Activated naive CD8-positive, alpha-beta T cell treated with anti-CD3 and anti-CD28 coated beads, Interleukin-2, amount 50 U/mL, for 24 hours (primary cell): ENCODE measurements around the gene CALR3.

Experiments used
- ATAC-seq: fragments of 150-1000 bp; cut with Tn5 transposase; one replicate; pipeline ENCODE4 v1.10.0; 2021
- DNase-seq: peaks from one replicate; pipeline ENCODE4 v3.0.0; 2021
- H3K27ac Mint-ChIP-seq: one replicate; pipeline ENCODE4 v1.8.0; 2021; ENCODE audit warnings: mild to moderate bottlenecking, mixed read lengths
- H3K27me3 Mint-ChIP-seq: one replicate; pipeline ENCODE4 v1.8.0; 2021; ENCODE audit warnings: mixed read lengths
- H3K36me3 Mint-ChIP-seq: one replicate; pipeline ENCODE4 v1.8.0; 2021; ENCODE audit warnings: low read depth, mixed read lengths
- H3K4me1 Mint-ChIP-seq: one replicate; pipeline ENCODE4 v1.8.0; 2021; ENCODE audit warnings: mixed read lengths
- H3K4me3 Mint-ChIP-seq: one replicate; pipeline ENCODE4 v1.8.0; 2021; ENCODE audit warnings: mild to moderate bottlenecking, moderate library complexity, mixed read lengths
- H3K9me3 Mint-ChIP-seq: one replicate; pipeline ENCODE4 v1.8.0; 2021; ENCODE audit warnings: mixed read lengths

Gene CALR3

DNA sequence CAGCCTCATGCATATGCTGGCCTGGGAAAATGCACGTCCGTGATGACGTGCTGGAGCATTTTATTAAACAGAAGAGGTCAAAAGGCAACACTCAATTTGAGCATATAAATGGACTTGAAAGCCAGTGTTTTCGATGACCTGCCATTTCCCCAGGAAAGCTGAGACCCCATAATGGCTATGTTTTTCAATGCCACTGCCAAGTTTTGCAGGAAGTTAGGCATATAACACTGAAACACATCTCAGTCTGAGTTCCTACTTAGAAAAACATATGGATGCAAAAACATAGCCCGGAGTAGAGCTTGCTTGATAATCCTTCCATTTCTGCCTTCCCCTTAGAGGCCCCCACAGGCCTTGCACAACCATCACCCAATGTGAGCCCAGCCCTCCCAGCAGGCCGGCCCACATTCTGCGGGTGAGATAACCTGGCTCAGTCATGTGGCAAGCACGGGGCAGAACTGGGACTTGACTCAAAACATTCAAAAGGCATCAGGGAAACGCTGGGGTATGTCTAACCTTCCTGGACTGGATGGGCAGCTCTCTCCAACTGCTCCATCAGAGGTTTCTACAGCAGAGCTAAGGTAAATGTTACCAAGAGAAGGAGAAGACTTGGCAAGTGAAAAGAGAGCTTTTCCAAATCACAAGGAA lies 49.1 kb downstream of the CALR3 start:
- no peak overlapping the region for H3K4me3 Mint-ChIP-seq
- ATAC-seq (peak; percentile 65), DNase-seq (peak; percentile 64)
- H3K9me3 Mint-ChIP-seq, result peaks cover 11% of the 10 kb centered on the region
- no peaks in the 10 kb centered on the region for H3K27me3 Mint-ChIP-seq
- peak overlapping the region; percentile 71 for H3K27ac Mint-ChIP-seq
- peaks cover 79% of the 10 kb centered on the region for H3K4me1 Mint-ChIP-seq
- peaks cover 9% of the 10 kb centered on the region for H3K36me3 Mint-ChIP-seq

- Mint-ChIP-seq H3K27ac (peak overlapping the region; percentile 77), H3K9me3 (peaks cover 11% of the 10 kb centered on the region), H3K36me3 (peaks cover 12% of the 10 kb centered on the region), H3K4me1 (peaks cover 81% of the 10 kb centered on the region), H3K27me3 (no peaks in the 10 kb centered on the region), H3K4me3 (no peak overlapping the region)
- ATAC-seq, result no peak
- no peak for DNase-seq
These were observed 49.8 kb downstream of the CALR3 start for GRCh38 chr19:16446108-16446723.

DNA sequence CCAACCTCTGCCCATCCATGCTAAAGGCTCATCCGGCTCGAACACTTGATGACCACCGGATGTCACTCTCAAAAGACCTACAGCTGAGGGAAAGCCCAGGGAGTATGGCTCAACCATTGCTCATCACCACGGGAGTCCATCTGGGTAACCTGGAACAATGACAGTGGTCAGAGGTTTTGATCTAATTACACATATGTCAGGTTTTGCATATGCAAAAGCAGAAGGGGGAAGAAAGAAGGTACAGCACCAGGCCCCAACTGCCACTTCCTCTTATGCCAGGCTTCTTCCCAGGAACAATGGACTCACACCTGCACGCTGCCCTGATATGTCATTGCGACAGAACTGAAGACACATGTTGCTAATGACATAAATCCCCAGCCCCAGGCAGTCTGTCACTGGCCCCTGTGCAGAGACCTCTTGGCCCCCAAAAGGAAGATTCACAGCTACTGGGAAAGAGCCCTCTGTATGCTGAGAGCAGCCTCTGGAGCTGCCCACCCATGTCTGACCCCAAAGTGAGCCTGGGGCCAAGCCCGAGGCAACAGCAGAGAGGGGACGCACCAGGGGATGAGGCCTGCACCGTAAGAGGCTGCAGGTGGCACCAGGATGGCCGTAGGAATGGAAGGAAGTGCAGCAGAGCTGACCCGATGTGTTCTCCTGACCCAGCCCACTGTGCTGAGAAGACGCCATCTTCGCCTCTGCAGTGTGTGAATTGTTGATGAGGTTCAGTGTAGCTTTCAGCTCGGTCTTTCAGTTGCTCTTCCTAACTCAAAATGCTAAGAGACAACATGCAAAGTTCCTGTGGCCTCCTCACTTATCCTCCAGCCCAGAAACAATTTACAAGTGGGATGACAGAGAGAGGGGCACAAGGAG lies 50.5 kb downstream of the CALR3 start:
- peaks cover 77% of the 10 kb centered on the region for H3K4me1 Mint-ChIP-seq
- H3K9me3 Mint-ChIP-seq, result peaks cover 11% of the 10 kb centered on the region
- no peaks in the 10 kb centered on the region for H3K27me3 Mint-ChIP-seq
- H3K4me3 Mint-ChIP-seq, result no peak overlapping the region
- DNase-seq (peak; percentile 31), ATAC-seq (peak; percentile 52)
- peaks cover 14% of the 10 kb centered on the region for H3K36me3 Mint-ChIP-seq
- H3K27ac Mint-ChIP-seq, result peak overlapping the region; percentile 77

GRCh38 chr19:16444269-16444600 lies 51.7 kb downstream of the CALR3 start:
- Mint-ChIP-seq H3K4me3 (no peak overlapping the region), H3K27ac (peak overlapping the region; percentile 77), H3K36me3 (peaks cover 9% of the 10 kb centered on the region), H3K9me3 (peaks cover 4% of the 10 kb centered on the region), H3K27me3 (no peaks in the 10 kb centered on the region), H3K4me1 (peaks cover 66% of the 10 kb centered on the region)
- DNase-seq (no peak), ATAC-seq (no peak)

DNA sequence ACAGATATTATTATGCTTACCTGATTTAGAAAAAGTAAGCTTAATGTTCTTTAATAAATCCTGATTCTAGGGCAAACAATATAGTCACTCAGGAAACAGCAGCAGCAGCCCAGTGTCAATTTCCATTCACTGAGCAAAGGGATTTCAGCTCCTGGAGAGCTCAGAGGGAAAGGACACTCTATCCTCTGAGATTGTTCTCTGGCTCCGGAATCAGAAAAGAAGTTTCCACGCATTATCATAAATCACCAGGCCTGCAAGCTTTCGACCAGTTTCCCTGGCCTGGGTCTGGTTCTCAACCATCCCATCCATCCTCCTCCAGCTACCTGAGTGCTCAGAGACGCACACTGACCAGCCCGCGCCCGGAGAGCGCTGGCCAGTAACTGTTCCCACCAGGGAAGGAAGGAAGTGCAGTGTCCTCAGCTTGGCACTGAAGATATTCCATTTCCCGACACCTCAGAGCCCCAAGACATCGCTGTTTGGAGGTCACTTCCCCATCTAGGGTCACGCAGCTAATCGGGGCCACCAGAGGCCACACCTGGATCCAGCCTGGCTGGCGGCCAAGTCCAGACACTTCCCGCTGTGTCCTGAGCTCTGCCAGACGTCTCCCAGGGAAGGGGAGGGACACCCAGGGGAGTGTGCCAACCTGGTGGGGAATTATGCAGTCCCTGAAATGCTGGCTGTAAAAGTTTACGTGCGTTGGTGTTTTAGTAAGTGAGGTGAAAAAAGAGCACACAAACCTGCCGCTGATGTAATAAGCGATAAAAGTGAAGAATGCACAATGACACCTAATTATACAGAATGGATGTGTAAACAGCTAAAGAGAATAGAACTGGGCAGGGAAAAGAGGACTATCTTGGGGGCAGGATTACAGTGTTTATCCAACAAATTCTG lies 53.3 kb downstream of the CALR3 start:
- no peak for ATAC-seq
- Mint-ChIP-seq H3K36me3 (peaks cover 11% of the 10 kb centered on the region), H3K4me1 (peaks cover 52% of the 10 kb centered on the region), H3K9me3 (no peaks in the 10 kb centered on the region), H3K27me3 (no peaks in the 10 kb centered on the region), H3K27ac (peak overlapping the region; percentile 39), H3K4me3 (no peak overlapping the region)
- no peak for DNase-seq

GRCh38 chr19:16441661-16442162 lies 54.3 kb downstream of the CALR3 start:
- no peak for ATAC-seq
- H3K4me1 Mint-ChIP-seq, result peaks cover 44% of the 10 kb centered on the region

DNA sequence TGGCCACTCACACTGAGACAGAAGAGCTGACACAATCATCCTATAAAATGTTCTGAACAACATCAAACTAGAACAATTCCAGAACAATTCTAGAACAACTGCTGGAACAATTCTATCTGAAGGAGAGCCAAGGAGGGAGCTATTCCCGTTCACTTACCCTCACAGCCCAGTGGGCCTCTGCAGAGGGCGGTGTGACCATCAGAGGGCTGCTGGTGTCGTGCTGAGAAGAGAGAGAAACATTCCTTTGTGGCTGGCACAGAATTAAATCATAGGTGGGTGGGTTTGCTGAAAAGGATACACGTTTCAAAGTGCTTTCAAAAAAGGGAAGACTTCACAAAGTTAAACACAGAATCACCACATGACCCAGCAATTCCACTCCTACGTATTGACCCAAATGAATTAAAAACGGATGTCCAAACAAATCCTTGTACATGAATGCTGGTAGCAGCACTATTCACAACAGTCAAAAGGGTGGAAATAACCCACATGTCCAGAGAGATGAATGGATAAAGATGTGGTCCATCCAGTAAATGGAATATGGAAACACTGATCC lies 59.1 kb downstream of the CALR3 start:
- Mint-ChIP-seq H3K9me3 (no peaks in the 10 kb centered on the region), H3K4me1 (peaks cover 14% of the 10 kb centered on the region), H3K4me3 (no peak overlapping the region), H3K27me3 (no peaks in the 10 kb centered on the region), H3K27ac (no peak overlapping the region), H3K36me3 (peaks cover 30% of the 10 kb centered on the region)
- ATAC-seq (no peak), DNase-seq (no peak)

More at GRCh38 chr19:16441661-16442162, 54.3 kb downstream of the CALR3 start:
- no peaks in the 10 kb centered on the region for H3K27me3 Mint-ChIP-seq
- H3K9me3 Mint-ChIP-seq, result no peaks in the 10 kb centered on the region
- DNase-seq, result peak; percentile 52
- H3K4me3 Mint-ChIP-seq, result no peak overlapping the region
- H3K36me3 Mint-ChIP-seq, result peaks cover 19% of the 10 kb centered on the region
- H3K27ac Mint-ChIP-seq, result no peak overlapping the region

- Mint-ChIP-seq H3K27ac (no peak overlapping the region), H3K36me3 (peaks cover 27% of the 10 kb centered on the region), H3K9me3 (no peaks in the 10 kb centered on the region), H3K27me3 (no peaks in the 10 kb centered on the region), H3K4me1 (peaks cover 12% of the 10 kb centered on the region), H3K4me3 (no peak overlapping the region)
- DNase-seq (no peak), ATAC-seq (no peak)
These were observed 59.8 kb downstream of the CALR3 start for GRCh38 chr19:16435999-16436650.

DNA sequence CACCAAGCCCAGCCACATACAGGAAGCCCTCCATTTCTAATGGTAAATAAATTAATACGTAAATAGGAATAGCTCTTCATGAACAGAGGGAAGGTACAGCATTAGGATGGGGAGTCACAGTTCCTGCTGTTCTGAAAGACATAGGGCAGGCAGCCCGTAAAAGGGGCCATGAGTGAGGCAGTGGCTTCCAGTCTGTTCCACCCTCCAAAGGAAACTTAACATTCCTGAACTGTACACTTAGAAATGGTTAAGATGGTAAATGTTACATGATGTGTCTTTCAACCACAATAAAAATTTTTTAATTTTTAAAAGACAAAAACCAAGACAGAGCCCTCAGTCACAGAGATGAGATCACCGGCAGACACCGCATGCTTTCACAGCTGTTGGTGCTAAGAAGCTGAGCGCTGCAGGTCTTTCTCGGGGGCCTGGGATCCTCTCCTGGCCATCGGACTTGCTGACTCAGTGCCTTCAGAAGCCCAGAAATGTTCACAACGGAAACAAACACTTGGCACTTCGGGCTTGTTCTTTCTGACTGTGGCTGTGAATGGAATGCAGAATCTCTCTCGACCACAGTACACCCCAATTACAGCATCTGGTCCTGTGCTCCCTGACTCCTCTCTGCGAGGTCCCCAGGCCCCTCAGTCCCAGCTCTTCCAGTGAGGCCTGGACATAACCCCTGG lies 60.6 kb downstream of the CALR3 start:
- H3K36me3 Mint-ChIP-seq, result peaks cover 29% of the 10 kb centered on the region
- H3K4me3 Mint-ChIP-seq, result no peak overlapping the region
- no peak for ATAC-seq
- no peak overlapping the region for H3K27ac Mint-ChIP-seq
- H3K9me3 Mint-ChIP-seq, result no peaks in the 10 kb centered on the region
- no peaks in the 10 kb centered on the region for H3K27me3 Mint-ChIP-seq
- peaks cover 12% of the 10 kb centered on the region for H3K4me1 Mint-ChIP-seq
- DNase-seq, result no peak

GRCh38 chr19:16433986-16434385 lies 62.0 kb downstream of the CALR3 start:
- Mint-ChIP-seq H3K27ac (no peak overlapping the region), H3K4me1 (peaks cover 14% of the 10 kb centered on the region), H3K4me3 (no peak overlapping the region), H3K36me3 (peaks cover 27% of the 10 kb centered on the region), H3K9me3 (no peaks in the 10 kb centered on the region), H3K27me3 (no peaks in the 10 kb centered on the region)
- DNase-seq (no peak), ATAC-seq (no peak)

DNA sequence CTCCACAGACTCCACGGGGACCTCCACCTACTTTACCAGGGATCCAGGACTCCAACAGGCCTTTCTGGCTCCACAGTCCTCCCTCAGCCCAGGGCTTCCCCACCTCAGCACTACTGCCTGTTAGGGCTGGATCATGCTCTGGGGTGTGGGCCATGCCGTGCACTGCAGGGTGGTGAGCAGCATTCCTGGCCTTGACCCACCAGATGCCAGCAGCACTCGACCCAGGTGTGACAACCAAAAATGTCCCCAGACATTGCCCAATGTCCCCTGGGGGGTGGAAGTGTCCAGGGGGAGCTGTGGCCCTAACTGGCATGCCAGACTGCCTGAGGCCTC lies 66.2 kb downstream of the CALR3 start:
- DNase-seq, result no peak
- Mint-ChIP-seq H3K4me3 (no peak overlapping the region), H3K9me3 (no peaks in the 10 kb centered on the region), H3K4me1 (peaks cover 2% of the 10 kb centered on the region), H3K27me3 (no peaks in the 10 kb centered on the region), H3K36me3 (peaks cover 17% of the 10 kb centered on the region), H3K27ac (no peak overlapping the region)
- no peak for ATAC-seq

DNA sequence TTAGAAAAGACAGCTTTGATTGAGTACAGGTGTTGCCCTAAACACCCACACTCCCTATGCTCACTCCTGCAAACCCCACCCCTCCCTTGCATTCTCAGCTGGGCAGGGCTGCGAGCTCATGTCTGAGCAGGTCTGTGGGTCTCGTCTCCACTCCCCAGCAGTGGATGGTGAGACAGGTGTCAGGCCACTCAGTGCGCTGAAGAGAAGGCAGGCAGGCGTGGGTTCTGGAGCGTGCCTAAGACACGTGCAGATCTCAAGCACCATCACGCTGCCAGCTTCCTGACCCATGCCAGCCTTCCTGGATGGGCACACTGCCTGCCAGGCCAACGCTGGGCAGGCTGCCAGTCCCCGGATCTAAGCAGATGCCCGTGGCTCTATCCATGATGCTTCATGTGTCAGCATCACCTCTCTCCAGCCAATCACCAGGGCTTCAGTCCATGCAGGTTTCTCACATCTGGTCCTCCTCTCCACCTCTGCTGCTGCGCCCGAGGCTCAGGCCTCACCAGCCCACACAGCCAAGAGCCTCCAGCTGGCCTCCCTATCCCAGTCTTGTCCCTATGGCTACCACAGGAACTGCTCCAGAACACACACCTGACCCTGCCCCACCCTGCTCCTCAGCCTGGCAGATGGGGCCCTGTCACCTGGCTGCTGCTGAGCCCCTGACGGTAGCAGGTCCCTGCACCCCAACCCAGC lies 66.8 kb downstream of the CALR3 start:
- no peaks in the 10 kb centered on the region for H3K9me3 Mint-ChIP-seq
- no peaks in the 10 kb centered on the region for H3K27me3 Mint-ChIP-seq
- peaks cover 2% of the 10 kb centered on the region for H3K4me1 Mint-ChIP-seq
- no peak overlapping the region for H3K4me3 Mint-ChIP-seq
- ATAC-seq (no peak), DNase-seq (no peak)
- no peak overlapping the region for H3K27ac Mint-ChIP-seq
- H3K36me3 Mint-ChIP-seq, result peaks cover 17% of the 10 kb centered on the region
